ENCODE data around the gene JMJD8. TPM values are rescaled to one million over a fixed set of nuclear protein-coding genes. Genes with fewer than 3 reads are reported as not detected.

The JMJD8 gene
- total and polyA plus RNA-seq, 10 donors = 24.9 to 58.7 (median 35.9) TPM

- Histone ChIP-seq H3K36me3 (no peaks in the 10 kb centered on the region), H3K27me3 (replicated peaks in 1 of 7) (no peaks in the 10 kb centered on the region), H3K27ac (peak overlapping the region; percentile 77 to 93 (median 88)), H3K9me3 (no peaks in the 10 kb centered on the region), H3K4me1 (peaks cover 17 to 88% (median 54%) of the 10 kb centered on the region in 6 donors), H3K4me3 (peak overlapping the region; percentile 82 to 99 (median 94))
- DNase-seq = peak; percentile 90
- TF ChIP-seq CTCF (IDR thresholded peaks at IDR 0.05 in 8 of 11, conservative IDR thresholded peaks at IDR 0.05 in 3 of 11) = no peak
- peak; percentile 25 to 72 (median 56) for TF ChIP-seq POLR2AphosphoS5 (IDR thresholded peaks at IDR 0.05)
- no peak for TF ChIP-seq POLR2A (IDR thresholded peaks at IDR 0.05)
- intact Hi-C loops (cut with DNase I; ENCODE audit: low total_unique reads) = loop anchor here (5.0 kb wide), 1 partner anchor 55 kb away; no protein-coding TSS in a partner anchor
- WGBS, 5 donors = 0 to 10% (median 5%) methylated on average over 26 to 72 of the region's 72 CpGs
These were observed 41.7 kb downstream of the JMJD8 start for GRCh38 chr16:642189-643049.

DNA sequence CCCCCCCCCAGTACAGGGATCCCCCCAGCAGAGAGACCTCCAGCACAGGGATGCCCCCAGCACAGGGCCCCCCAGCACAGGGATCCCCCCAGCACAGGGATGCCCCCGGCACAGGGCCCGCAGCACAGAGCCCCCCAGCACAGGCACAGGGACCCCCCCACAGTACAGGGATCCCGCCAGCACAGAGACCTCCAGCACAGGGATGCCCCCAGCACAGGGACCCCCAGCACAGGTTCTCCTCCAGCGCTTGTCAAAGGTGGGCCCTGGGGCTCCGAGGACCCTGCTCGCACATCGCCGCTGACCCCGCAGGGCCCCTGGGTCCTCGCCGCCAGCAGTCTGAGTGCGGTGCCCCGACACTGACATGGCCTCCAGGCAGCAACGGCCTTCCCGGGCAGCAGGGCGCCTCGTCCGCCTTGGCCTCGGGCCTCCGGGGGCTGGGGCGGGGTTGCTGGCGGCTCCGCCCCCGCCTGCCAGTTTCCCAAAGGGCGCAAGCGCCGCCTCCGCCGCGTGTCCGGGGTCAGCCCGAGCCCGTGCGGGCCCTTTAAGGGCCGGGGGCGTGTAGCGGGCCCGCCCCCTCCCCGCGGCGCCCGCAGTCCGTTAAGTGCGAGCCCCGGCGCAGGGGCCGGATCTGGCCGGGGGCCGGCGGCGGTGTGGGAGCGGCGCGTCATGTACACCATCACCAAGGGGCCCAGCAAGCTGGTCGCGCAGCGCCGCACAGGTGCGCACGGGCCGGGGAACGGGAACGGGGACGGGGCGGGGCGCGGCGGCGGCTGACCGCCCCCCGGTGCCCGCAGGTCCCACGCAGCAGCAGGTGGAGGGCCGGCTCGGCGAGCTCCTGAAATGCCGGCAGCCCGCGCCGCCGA, 42.6 kb downstream of the JMJD8 start, which contains the start of gene MCRIP2:
MCRIP2 (plus strand) TSS at position 503 of the 863 bp plus-strand sequence; CDS start at position 667, 164 bp downstream.
- peak; percentile 94 for DNase-seq
- H3K4me3 ChIP-seq = peak within 1 kb of the TSS; percentile 82 to 99 (median 94)
- intact Hi-C loops (cut with DNase I; ENCODE audit: low total_unique reads) = loop anchor here (5.0 kb wide), 1 partner anchor 54 kb away; no protein-coding TSS in a partner anchor
- H3K27me3 ChIP-seq (replicated peaks in 1 of 7) = peaks cover 0 to 3% (median 0%) of the 10 kb centered on the region in 7 donors
- no peaks in the 10 kb centered on the region for H3K36me3 ChIP-seq
- H3K27ac ChIP-seq = peak within 1 kb of the TSS; percentile 77 to 93 (median 88)
- TF ChIP-seq POLR2AphosphoS5 (IDR thresholded peaks at IDR 0.05) = peak; percentile 85 to 86 (median 86)
- TF ChIP-seq CTCF (IDR thresholded peaks at IDR 0.05 in 8 of 11, conservative IDR thresholded peaks at IDR 0.05 in 3 of 11) = no peak
- peak in 1 of 3 donors; percentile 14 for TF ChIP-seq POLR2A (IDR thresholded peaks at IDR 0.05)
- 1 to 3% (median 1%) methylated on average over 11 to 81 of the region's 81 CpGs for WGBS, 5 donors
- no peaks in the 10 kb centered on the region for H3K9me3 ChIP-seq
- H3K4me1 ChIP-seq = peaks cover 17 to 82% (median 50%) of the 10 kb centered on the region in 6 donors

DNA sequence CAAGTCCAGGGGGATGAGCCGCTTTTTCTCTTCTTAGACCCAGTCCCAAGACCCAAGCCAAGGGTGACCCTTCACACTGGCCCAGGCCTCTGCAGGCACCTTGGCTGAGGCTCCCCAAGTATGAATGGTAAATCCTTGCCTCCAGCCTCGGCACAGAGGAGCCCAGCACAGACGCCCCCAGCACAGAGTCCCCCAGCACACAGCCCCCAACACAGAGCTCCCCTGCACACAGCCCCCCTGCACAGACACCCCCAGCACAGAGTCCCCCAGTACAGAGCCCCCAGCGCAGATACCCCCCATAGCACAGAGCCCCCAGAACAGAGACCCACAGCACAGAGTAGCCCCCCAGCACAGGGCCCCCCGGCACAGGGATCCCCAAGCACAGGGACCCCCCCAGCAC, 43.5 kb downstream of the JMJD8 start:
- Histone ChIP-seq H3K4me3 (no peak overlapping the region), H3K36me3 (no peaks in the 10 kb centered on the region), H3K27me3 (replicated peaks in 1 of 7) (peaks cover 0 to 4% (median 0%) of the 10 kb centered on the region in 7 donors), H3K9me3 (no peaks in the 10 kb centered on the region), H3K4me1 (peaks cover 18 to 76% (median 46%) of the 10 kb centered on the region in 6 donors), H3K27ac (peak overlapping the region in 2 of 8 donors; percentile 30 to 92)
- no peak for DNase-seq
- WGBS, 5 donors = 77 to 100% (median 91%) methylated on average over 2 to 5 of the region's 5 CpGs
- no peak for TF ChIP-seq POLR2A (IDR thresholded peaks at IDR 0.05)
- no peak for TF ChIP-seq CTCF (IDR thresholded peaks at IDR 0.05 in 8 of 11, conservative IDR thresholded peaks at IDR 0.05 in 3 of 11)
- no peak for TF ChIP-seq POLR2AphosphoS5 (IDR thresholded peaks at IDR 0.05)
- intact Hi-C loops (cut with DNase I; ENCODE audit: low total_unique reads) = loop anchor here (5.0 kb wide), 1 partner anchor 53 kb away; no protein-coding TSS in a partner anchor

Measured in spleen (tissue), 11 donors.